GM13976 (cell line): ENCODE measurements around the gene FOXJ3.

ENCODE experiments used
- DNase-seq: peaks from one replicate; pipeline ENCODE4 v3.0.0; 2012; ENCODE audit warnings: low spot score
- CTCF ChIP-seq: IDR thresholded peaks from 2 replicates; pipeline ENCODE4 v1.5.1; 2012; ENCODE audit warnings: borderline replicate concordance, mild to moderate bottlenecking; ENCODE audit not compliant: insufficient read depth; ENCODE audit errors: extremely low read depth, missing control alignments, control extremely low read depth
- in situ Hi-C: fragments of 300-500 bp; cut with MboI; formaldehyde crosslinking; loops from one replicate; pipeline ENCODE4 v1.12.0; 2022; ENCODE audit warnings: low sequenced_read_pairs, mixed read lengths, inconsistent platforms; ENCODE audit not compliant: unreplicated experiment

Gene FOXJ3

GRCh38 chr1:42340093-42340492, 5.1 kb upstream of the FOXJ3 start:
- no peak for TF ChIP-seq CTCF
- in situ Hi-C loops = loop anchor here (25.0 kb wide), 1 partner anchor 397 kb away; the partner anchor contains the start of gene CLDN19
- no peak for DNase-seq

- in situ Hi-C loops = loop anchor here (25.0 kb wide), 1 partner anchor 400 kb away; the partner anchor contains the start of gene CLDN19
- no peak for DNase-seq
Measured at GRCh38 chr1:42336978-42337377, 1.9 kb upstream of the FOXJ3 start.

GRCh38 chr1:42335809-42336518, 929 bp upstream of the FOXJ3 start:
- TF ChIP-seq CTCF = no peak
- in situ Hi-C loops = loop anchor here (25.0 kb wide), 1 partner anchor 401 kb away; the partner anchor contains the start of gene CLDN19
- DNase-seq = no peak

More at GRCh38 chr1:42336978-42337377, 1.9 kb upstream of the FOXJ3 start:
- TF ChIP-seq CTCF = no peak

- peak; percentile 53 for DNase-seq
- in situ Hi-C loops = loop anchor here (25.0 kb wide), 1 partner anchor 403 kb away; the partner anchor contains the start of gene CLDN19
- peak; percentile 24 for TF ChIP-seq CTCF
Measured at GRCh38 chr1:42334240-42335049, 590 bp downstream of the FOXJ3 start.

- DNase-seq = peak; percentile 27
- in situ Hi-C loops = loop anchor here (25.0 kb wide), 1 partner anchor 404 kb away; the partner anchor contains the start of gene CLDN19
- no peak for TF ChIP-seq CTCF
Measured at GRCh38 chr1:42333662-42334239, 1.3 kb downstream of the FOXJ3 start.

- no peak for TF ChIP-seq CTCF
- in situ Hi-C loops = loop anchor here (25.0 kb wide), 1 partner anchor 404 kb away; the partner anchor contains the start of gene CLDN19
- no peak for DNase-seq
Measured at GRCh38 chr1:42332877-42333276, 2.2 kb downstream of the FOXJ3 start.
